Measurements from ENCODE around the gene MBD6. TPM values are rescaled to one million over a fixed set of nuclear protein-coding genes. Genes with fewer than 3 reads are reported as not detected.

The MBD6 gene
- total and polyA plus RNA-seq, 12 donors, result 8.8 to 46.9 (median 33.5) TPM

- intact Hi-C loops (cut with DNase I), result no loop called here
- Histone ChIP-seq H3K27me3 (peaks cover 9 to 80% (median 57%) of the 10 kb centered on the region in 7 donors), H3K36me3 (peaks cover 0 to 32% (median 0%) of the 10 kb centered on the region in 9 donors), H3K4me1 (peaks cover 0 to 71% (median 16%) of the 10 kb centered on the region in 9 donors), H3K9me3 (no peaks in the 10 kb centered on the region), H3K4me3 (peak overlapping the region in 8 of 10 donors; percentile 1 to 68 (median 46)), H3K27ac (peak overlapping the region in 6 of 10 donors; percentile 17 to 95 (median 42))
- WGBS, 2 donors, result 77 to 80% methylated on average over 15 of the region's 15 CpGs
- TF ChIP-seq CTCF (IDR thresholded peaks at IDR 0.05), result no peak
- DNase-seq (no peak), ATAC-seq (no peak)
Observed at GRCh38 chr12:57476993-57477709, 45.5 kb upstream of the MBD6 start.

DNA sequence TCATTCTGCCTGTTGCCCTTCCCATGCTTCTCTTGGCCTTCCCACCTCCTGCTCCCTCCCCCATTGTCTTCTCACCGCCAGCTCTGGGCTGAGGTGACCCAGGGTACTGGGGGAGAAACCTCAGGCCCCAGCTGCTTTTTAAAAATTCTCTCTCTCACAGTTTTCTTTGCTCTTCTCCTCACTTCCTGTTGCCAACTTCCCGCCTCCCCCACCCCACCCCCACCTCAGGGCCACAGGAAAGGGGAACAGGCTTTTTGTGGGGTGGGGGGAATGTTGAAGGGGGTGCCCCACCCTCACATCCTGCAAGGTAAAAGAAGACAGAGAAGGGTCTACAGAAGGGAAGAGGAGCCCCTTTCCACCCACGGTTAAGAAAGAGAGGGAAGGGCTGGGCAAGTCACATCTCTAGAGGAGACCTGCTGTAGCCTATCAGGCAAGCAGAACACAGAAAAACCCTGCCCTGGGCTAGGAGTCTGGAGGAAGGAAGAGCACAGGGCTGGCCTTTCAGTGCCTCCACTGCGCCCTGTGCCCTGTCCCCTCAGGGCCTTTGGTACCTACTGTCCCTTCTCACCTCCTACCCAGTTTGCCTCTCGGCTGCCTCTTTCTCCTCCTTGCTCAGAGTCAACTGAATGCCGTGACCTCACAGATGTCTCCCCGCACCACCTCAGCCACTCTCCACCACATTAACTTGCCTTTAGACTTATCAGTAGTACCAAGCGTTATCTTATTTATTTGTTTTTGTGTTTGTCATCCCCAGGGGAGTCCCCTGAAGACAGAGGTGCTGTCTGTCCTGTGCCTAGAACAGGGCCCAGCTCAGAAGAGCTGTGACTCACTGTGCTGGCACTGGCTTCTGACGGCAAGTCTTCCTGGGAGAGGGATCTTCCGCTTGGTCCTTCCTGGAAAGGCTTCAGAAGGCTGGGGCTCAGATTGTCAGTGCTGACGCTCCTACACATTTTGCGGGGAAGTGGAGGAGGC lies 44.6 kb upstream of the MBD6 start:
- Histone ChIP-seq H3K27ac (peak overlapping the region in 6 of 10 donors; percentile 17 to 95 (median 42)), H3K36me3 (peaks cover 0 to 25% (median 0%) of the 10 kb centered on the region in 9 donors), H3K9me3 (no peaks in the 10 kb centered on the region), H3K27me3 (peaks cover 9 to 73% (median 49%) of the 10 kb centered on the region in 7 donors), H3K4me1 (peaks cover 0 to 71% (median 16%) of the 10 kb centered on the region in 9 donors), H3K4me3 (peak overlapping the region in 8 of 10 donors; percentile 1 to 68 (median 46))
- 65 to 70% methylated on average over 12 of the region's 12 CpGs for WGBS, 2 donors
- intact Hi-C loops (cut with DNase I), result no loop called here
- no peak for TF ChIP-seq CTCF (IDR thresholded peaks at IDR 0.05)
- ATAC-seq (peak in 6 of 8 donors; percentile 22 to 49 (median 32)), DNase-seq (no peak)

DNA sequence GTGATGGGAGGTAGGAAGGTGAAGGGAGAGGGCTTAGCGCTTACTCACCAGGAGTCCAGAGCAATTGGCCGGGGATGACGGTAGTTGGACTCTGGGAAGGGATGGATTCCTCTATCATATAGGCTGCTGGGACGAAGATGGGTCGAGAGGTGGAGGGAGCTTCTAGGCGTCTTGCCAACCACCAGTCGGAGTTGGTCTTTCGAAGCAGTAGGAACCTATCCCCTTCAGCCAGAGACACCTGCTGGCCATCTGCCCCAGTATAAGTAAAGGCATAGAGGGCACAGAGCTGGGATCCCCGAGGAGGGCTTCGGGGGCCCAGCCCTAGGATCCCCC lies 43.6 kb upstream of the MBD6 start:
- no peak for TF ChIP-seq CTCF (IDR thresholded peaks at IDR 0.05)
- Histone ChIP-seq H3K4me3 (peak overlapping the region in 1 of 10 donors; percentile 68), H3K36me3 (peaks cover 0 to 15% (median 0%) of the 10 kb centered on the region in 9 donors), H3K4me1 (peaks cover 0 to 62% (median 16%) of the 10 kb centered on the region in 9 donors), H3K27me3 (peaks cover 9 to 63% (median 39%) of the 10 kb centered on the region in 7 donors), H3K27ac (peak overlapping the region in 5 of 10 donors; percentile 12 to 95 (median 50)), H3K9me3 (no peaks in the 10 kb centered on the region)
- intact Hi-C loops (cut with DNase I), result no loop called here
- DNase-seq (no peak), ATAC-seq (no peak)
- WGBS, 2 donors, result 86 to 89% methylated on average over 10 of the region's 10 CpGs
